Esophagus muscularis mucosa (tissue), 3 donors: ENCODE data around the gene MET.

Source experiments
- CTCF ChIP-seq, 3 experiments: fragments of 200-600 bp in 2 of 3; fragments of 450-650 bp in 1 of 3; sonication (generic) in 2 of 3; IDR thresholded peaks; one replicate each; pipeline ENCODE4 v1.5.1; 2017 to 2019; ENCODE audit warnings: antibody characterized with exemption in 3 of 3, mild to moderate bottlenecking in 2 of 3, moderate library complexity in 1 of 3
- POLR2A ChIP-seq: fragments of 450-650 bp; IDR thresholded peaks from one replicate; pipeline ENCODE4 v1.6.1; 2017; ENCODE audit warnings: antibody characterized with exemption, moderate library complexity, mild to moderate bottlenecking, low read depth
- POLR2AphosphoS5 ChIP-seq, 2 donors: sonication (generic); formaldehyde crosslinking; IDR thresholded peaks; one replicate each; pipeline ENCODE4 v1.6.1; 2017; ENCODE audit warnings: antibody characterized with exemption in 2 of 2

- peak in 1 of 2 donors; percentile 33 for TF ChIP-seq POLR2AphosphoS5 (IDR thresholded peaks at IDR 0.05)
- TF ChIP-seq CTCF (IDR thresholded peaks at IDR 0.05) = no peak
- TF ChIP-seq POLR2A = no peak
These were observed 42.9 kb upstream of the MET start for GRCh38 chr7:116629051-116629463.
